Inferior parietal cortex (tissue), 1 donor: ENCODE results near the gene TBPL1.
"Not testable (repeated sequence)": the region's sequence is repeated elsewhere in the genome, so short reads cannot be mapped to it uniquely, and the experiment has no call there.

Experiments used
- DNase-seq: peaks from one replicate; pipeline ENCODE4 v3.0.0-alpha.2; 2016; ENCODE audit errors: extremely low spot score

TBPL1 gene

DNA sequence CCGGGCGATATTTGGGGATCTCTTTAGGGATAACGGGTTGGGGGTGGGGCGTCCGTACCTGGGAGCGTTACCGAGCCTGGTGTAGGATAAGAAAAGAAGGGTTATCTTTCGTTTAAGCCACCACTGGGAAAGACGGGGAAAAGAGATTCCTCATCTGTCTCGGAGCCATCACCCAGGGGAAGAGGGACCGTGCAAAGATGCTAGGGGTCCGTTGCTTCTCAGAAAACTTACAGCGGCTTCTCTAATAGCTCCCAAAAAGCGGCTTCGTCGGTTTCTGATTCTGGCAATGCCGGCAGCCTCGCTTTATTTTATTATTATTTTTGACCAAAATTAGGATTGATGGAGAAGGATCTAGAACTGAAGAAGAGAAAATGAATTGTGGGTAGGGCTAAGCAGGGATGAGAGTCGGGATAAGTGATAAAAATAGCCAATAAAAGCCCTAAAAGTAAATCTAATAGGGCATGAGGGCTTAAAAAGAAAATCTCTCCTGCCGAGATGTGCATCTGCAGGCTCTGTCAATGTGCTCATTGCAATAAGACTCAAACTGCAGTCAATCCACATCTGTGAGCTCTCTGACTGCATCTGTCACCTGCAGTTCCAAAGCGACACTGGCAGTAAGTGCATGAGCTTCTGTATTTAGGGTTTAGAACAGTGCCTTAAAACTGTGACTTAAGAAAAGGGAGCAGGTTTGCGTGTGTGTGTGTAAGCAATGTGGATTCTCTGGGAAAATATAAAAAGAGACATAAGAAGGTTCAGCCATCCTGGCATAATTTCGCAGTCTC lies 801 bp downstream of the TBPL1 start:
- peak; percentile 25 for DNase-seq

DNA sequence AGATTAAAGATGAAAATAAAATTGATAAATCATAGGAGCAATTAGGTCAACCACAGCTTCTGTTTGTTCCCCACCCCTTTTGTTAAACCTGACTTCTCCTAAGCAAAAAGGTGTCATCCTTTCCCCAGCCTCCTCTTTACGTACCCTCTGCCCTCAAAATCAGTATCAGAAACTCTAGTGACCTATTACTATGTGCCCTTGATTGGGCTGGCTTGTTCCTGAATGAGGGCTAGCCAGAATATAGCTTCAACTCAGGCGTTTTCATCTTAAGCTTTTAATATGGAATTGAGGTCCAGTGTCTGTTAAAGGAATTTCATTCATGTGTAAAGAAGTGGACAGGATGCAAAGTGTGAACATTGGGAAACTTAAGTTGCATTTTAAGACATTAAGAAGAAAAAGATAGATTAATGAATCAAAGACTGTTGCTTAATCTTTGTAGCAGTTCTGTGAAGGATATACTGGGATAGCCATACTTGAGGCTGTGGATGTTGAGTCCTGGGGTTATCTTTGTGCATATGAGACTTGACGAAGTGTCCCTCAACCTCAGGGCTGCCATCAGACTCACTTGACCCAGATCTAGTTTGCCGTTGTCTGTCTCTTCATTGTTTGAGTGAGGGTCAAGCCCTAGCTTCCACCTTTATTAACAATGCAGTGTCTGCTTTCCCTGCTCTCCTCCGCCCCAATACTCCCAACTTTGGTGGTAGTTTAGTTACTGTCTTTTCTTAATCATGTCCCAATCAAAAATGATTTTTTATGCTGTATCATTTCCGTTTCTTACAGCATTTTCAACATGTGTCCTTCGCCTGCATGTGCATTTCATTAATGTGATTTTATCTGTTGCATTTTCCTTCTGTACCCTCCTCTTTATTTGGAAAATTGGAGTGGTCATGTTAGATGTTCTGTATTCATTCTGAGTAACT lies 1.9 kb downstream of the TBPL1 start:
- no peak for DNase-seq

DNA sequence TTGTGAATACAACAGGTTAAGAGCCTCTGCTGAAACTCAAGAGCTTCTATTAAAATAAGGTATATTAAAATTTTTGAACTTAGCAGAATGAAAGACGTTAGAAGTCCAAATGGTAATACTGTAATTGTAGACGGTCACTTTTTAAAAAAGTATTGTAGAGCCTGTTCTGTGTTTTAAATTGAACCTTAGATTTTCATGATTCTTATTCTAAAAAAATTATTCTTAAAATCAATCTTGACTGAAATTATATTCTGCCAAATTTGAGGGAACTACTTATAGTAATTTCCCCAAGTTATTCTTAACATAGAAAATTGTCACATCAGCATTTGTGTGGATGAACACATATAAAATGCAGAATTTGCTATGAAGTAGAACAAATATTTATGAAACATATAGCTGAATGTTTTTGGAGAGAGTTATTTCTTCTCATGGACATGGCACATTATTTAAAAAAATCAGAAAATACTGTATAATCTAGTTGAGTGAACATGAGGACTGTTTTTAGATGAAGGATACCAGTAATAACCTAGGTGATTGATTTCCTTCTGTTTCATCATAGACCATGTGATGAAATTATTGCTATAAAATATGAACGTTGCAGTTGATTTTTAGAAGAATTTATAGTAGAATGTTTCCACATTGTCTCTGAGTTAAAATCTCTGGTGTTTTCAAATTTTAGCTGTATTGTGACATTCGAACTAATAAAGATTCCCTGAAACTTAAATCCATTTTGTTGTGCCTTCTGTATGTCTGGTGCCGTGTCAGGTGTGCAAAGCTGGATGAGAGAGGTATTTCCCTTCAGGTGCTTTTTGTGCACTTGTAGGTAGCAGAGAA lies 2.8 kb downstream of the TBPL1 start:
- no peak for DNase-seq

DNA sequence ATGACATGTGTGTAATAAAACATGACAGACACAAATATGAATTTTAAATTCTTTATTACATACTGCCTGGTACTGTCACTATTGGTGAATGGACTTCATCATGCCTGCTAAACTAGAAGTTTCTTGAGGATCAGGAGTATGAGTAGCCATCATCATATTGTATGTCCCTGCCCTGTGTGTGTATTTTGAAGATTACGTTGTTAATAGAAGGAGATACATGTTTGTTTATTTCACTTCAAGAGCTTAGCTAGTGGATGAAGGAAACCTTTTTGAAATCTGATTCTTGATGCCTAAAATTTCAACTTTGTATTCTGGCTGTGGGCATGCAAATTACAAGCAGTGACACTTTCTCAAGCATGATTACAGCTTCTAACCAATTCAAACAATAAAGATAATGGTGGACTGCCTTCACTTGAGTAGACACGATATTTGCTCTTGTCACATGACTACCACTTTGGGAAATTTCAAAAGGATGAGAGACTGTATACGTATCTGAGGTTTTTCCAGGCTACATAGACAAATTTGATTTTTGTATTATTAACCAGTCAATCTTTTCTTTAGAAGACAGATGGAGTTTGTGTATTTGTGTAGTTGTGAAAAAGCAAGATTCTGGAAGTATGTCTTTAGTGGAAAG lies 3.5 kb downstream of the TBPL1 start:
- no peak for DNase-seq

DNA sequence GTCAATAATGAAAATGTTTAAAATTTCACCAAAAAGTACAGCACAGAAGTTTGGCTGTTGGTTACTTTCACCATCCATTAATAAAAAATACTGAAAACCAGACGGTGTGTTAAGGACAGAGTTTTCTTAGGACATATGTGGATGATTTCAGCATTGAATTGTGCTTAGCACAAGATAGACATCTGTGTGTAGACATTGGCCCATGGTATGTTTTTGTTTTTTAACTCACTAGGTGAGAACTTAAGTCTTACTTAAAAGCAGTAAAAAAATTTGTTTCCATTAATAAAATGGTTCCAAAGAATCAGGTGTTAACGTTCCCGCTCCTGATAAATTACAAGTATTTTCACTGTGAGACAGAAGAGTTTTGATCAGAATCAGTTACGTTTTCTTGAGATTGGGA lies 4.2 kb downstream of the TBPL1 start:
- DNase-seq: no peak

DNA sequence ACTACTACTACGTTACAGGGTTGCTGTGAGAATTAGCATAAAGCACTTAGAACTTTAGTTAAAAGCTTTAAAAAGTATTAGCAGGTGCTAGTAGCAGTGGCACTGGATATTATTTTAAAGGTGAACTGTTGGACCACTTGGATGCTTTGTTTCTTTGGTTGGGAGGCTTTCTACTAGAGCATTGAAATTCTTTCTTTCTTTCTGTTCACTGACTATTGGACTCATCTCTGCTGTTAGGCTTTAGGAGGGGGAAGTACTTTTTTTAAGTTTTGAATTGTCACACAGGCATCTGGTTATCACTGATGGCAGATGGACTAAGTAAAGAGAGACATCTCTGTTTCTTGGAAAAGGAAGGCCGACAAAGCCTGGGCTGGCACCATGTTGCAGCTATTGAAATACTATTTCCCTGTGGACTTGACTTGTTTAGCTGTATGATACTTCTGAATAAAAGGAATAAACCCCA lies 4.8 kb downstream of the TBPL1 start:
- DNase-seq: peak; percentile 17

DNA sequence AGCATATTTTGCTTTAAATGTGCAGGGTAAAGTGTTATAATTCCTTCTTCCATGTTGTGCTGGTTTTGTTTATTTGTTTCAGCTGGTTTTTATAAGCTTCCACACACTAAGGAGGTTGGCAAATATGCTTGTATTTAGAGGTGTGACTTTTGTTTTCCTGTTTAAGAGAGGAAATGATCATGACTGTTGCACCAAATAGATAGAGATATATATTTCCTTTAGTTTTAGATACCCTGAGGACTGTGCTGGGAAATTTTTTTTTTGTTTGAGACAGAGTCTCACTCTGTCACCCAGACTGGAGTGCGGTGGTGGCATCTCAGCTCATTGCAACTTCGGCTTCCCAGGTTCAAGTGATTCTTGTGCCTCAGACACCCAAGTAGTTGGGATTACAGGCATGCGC lies 5.8 kb downstream of the TBPL1 start:
- DNase-seq: no peak

DNA sequence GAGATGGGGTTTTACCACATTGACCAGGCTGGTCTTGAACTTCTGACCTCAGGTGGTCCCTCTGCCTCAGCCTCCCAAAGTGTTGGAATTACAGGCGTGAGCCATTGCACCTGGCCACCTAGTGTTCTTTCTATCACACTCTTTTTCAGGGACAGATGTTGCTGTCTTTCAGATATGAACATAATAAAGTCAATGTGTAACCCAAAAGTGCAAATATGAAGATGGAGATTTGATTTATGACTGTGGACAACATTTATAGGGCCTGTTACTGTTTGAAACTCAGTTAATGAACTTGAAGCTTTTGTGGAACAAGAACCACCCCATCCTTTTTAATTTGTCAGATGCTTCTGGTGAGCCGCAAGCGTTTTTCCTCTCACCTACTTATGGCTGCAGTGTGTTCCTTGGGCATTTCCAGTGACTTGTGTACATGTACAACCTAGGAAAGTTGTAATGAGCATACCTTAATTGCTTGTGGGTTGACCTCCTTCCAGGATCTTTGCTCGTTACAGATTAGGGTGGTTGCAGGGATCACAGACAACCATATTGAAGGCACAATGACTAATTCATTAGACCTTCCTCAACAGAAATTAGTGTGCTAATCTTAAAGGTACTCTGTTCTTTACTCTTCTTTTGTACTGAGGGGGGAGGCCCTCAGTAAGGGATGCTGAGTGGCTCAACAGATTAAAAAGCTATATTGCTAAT lies 6.8 kb downstream of the TBPL1 start:
- no peak for DNase-seq

DNA sequence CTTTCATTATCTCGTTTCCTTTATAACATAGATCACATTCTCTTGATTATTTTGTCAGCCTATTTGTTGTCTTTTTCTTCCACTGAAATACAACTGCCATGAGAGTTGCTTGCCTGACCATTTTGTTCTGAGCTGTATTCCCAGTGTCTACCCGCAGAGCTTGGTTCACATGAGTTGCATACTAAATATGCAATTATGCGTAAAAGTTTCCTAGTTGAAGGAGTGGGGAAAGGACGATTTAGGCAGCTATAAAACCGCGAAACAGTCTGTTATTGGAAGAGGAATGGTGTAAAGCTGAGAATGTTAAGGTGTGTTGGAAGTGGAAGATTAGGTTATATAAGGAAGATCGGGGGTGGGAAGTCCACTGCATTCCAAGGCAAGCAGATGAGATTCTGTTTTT lies 8.8 kb downstream of the TBPL1 start:
- no peak for DNase-seq

DNA sequence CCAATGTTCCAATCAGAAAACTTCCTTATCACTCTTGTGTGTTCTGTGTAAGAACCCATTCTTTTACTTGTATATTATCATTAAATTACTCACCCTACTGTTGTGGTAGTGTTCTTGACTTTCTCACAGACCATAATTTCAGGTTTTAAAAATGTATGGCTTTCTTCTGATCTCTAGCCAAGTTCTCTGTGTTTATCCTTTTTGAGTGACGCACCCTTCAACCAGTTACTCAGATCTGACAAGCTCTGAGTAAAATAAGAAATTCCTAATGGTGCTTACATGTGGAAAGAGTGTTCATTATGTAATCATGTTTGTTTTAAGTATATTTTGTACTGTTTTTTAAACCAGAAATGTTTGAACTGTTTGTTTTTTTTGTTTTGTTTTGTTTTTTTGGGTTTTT lies 11.0 kb downstream of the TBPL1 start:
- DNase-seq: no peak

DNA sequence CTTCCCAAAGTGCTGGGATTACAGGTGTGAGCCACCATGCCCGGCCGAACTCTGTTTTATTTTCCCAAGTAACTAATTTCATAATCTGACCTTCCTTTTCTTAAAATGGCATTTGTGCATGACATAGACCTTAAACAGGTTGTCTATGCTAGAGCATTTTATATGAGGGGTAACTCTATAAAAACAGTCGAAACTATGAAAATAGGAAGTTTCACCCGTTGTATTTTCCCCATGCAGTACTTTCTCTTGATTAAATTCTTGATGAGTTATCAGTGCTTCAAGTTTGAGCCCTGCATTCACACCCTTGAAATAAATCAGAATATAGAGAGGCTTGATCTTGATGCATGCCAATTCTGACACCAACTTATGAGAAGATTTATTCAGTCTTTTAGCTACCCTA lies 11.7 kb downstream of the TBPL1 start:
- no peak for DNase-seq

DNA sequence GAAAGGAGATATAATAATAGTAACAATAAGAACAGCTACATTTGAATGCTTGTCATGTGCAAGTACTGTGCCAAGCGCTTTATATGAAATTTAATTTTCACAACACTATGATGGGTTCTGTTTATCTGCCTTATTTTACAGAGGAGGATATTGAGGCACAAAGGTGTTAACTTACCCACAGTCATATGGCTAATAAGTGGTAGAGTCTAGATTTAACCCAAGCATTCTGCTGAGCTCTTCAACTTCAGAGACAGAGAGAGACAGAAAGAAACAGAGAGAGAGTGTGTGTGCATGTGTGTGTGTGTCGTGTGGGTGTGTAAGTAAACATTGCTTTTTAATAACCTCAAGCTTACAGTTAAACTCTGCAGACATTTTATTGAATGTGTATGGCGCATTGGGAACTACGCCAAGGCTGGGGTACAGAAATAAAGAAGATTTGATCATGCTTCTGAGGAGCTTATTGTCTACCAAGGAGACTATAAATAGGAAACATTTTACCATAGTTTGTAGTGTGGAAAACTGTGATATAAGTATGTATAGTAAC lies 12.9 kb downstream of the TBPL1 start:
- no peak for DNase-seq

DNA sequence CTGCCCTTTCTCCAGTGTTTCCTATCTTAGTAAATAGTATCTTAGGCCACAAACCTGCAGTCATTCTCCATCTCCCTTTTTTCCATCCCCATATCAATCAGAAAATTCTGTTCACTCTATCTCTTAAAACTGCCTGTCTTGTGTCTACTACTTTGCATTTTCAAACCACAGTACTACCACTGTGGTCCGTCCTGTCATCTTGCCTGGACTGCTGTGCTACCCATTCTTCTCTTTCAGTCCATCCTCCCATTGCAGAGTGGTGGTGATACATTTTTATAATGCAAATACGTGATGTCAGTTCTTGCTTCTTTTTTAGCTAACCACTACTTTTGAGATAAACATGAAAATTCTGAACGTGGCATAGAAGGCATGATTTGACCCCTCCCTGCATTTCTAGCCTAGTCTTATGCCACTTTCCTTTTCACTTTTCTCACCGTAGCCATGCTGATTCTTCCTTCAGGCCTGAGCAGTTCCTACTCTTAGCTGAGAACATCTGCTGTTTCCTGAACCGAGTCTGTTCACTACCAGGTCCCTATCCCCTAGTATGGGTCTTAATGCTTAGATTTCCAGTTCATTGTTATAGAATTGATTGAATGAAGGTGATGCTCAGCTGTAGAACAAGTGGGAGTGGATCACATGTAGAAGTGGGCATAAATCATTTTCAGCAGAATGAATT lies 13.8 kb downstream of the TBPL1 start:
- no peak for DNase-seq

DNA sequence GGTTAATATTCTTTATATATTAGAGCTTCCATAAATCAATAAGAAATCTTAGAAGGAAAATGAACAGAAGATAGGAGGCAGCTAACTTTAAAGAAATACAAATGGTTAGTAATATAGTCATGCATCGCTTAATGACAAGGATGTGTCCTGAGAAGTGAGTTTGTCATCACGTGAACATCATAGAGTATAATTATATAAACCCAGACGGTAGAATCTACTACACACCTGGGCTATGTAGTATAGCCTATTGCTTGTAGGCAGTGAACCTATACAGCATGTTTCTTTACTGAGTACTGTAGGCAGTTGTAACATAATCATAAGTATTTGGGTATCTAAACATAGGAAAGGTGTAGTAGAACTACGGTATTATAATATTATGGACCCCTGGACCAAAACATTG lies 14.3 kb downstream of the TBPL1 start:
- no peak for DNase-seq

DNA sequence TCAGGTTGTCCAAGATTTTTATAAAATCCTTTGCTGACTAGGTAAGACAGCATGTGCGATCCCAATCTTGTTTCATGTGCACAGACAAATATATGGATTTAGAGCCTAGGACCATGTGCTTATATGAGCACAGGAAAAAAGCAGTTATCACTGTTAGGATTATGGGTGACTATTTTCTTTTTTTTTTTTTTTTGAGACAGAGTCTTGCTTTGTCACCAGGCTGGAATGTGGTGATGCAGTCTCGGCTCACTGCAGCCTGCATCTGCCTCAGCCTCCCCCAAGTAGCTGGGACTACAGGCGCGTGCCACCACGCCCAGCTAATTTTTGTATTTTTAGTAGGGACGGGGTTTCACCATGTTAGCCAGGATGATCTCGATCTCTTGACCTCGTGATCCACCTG lies 14.8 kb downstream of the TBPL1 start:
- DNase-seq: not testable (repeated sequence)

DNA sequence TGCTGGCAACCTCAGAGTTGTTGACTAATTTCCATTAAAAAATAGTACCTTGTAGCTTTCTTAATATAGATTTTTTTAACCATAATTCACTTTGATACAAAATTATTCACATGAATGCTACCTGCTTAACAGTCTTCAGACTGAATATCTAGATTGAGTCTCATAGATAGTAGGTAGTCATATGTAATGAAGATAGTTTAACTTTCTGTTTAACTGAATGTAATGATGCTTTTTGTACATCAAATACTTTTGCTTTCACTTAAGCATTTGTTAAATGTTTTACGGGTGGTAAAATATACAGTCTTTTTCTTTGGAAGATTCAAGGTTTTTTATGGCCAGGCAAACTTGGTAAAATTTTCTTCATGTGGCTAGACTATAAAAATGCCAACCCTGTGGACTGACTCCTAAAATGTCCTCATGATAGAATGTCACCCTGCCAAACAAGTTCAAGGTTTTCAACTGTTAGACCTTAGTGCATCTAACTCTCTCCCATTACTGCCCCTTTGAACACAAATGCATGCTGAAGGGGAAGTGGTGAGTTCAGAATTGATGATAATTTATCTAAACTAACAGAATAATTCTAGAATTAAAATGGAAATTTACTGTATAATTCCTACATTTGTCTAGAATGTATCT lies 16.4 kb downstream of the TBPL1 start:
- DNase-seq: no peak

DNA sequence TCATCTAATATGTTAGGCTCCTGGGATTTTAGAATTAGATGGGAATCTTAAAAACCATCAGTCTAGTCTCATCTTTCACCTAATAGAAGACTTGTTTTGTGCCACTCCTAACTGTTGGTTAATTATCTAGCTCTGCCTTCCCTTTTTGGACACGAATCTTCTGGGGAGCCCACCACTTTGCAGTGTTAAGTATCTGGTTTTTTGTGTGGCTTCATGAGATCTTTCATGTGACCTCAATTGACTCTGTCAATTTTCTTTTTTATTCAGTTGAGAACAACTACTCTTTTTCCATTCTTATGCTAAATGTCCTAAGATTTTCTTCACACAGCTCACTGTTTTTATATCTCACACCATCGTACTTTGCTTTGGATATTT lies 16.9 kb downstream of the TBPL1 start:
- DNase-seq: no peak

DNA sequence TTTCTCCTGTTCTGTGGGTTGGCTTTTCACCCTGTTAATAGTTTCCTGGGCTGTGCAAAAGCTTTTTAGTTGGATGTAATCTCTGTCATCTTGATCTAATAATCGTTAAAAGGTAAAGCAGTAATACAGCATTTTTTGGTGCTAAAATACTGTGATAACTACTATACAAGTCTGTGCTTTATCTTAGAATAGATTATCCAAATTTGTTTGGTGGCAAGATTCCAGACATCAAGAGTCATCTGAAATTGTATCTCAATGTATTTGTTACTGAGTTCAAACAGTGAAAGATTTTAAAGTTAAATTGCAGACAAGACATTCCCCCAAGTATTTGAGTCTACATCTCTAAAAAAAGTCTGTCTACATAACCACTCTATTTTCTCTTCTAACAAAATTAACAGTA lies 18.8 kb downstream of the TBPL1 start:
- no peak for DNase-seq

DNA sequence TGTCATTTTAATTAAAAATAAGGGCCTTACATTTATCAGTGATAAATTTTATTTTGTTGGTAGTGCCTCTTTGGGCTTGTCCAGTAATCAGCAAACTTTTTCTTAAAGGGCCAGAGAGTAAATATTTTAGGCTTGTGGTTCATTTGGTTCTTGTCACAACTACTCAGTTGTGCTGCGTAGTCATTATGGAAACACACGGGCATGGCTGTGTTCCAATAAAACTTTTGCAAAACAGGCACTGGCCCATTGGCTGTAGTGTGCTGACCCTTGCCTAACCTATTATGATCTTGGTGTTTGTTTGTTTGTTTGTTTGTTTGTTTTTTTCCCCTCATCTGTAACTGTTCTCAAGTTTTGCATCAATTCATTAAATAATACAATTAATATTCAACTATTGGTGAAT lies 19.4 kb downstream of the TBPL1 start:
- no peak for DNase-seq
